Measurements from ENCODE around the gene VGLL4.
A peak's percentile ranks its signal among the peaks of the same experiment; 100 is the strongest.

VGLL4 gene

DNA sequence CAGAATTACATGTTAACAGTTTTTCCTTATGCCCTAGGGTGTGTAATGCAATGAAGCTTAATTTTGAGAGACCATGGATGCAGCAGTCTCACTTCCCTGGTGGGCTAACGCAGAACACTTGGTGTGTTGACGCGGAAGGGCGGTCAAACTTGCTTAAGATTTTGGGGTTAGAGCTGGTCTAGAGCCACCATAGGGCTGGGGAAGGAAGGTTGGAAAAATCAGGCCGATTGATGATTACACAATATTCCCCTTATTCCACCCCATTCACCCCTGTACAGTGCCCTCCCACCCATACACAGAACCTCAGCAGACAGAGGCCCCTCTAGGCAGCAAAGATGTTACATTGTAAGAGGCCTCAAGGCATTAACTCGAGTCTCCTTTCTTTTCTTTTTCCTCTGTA, 24.3 kb downstream of the VGLL4 start:
- Histone ChIP-seq H2BK15ac (replicated peaks; ENCODE audit: low read depth) (no peak overlapping the region), H3K56ac (ENCODE audit: low read length) (no peak overlapping the region), H3K4me3 (ENCODE audit: low read length) (no peak overlapping the region), H3K4me2 (ENCODE audit: low read length) (no peak overlapping the region), H3K23ac (ENCODE audit: low read length) (no peak overlapping the region), H3K79me1 (ENCODE audit: low read length) (peaks cover 29% of the 10 kb centered on the region), H4K8ac (ENCODE audit: low read depth, low read length) (no peak overlapping the region), H3K27ac (ENCODE audit: low read depth, low read length) (no peak overlapping the region), H3K4me1 (ENCODE audit: control insufficient read depth, low read depth, low read length) (peaks cover 16% of the 10 kb centered on the region), H4K5ac (ENCODE audit: low read length) (no peak overlapping the region), H3K27me3 (ENCODE audit: insufficient read depth, low read length, poor library complexity) (no peaks in the 10 kb centered on the region), H3K9ac (ENCODE audit: low read length) (no peak overlapping the region), H3K79me2 (ENCODE audit: control insufficient read depth, insufficient read depth, low read length) (peaks cover 64% of the 10 kb centered on the region), H3K4ac (ENCODE audit: low read depth, low read length) (no peak overlapping the region), H2BK120ac (ENCODE audit: low read depth, low read length) (no peak overlapping the region), H3K36me3 (ENCODE audit: control insufficient read depth, insufficient read depth, low read length) (no peaks in the 10 kb centered on the region), H2BK5ac (ENCODE audit: low read length) (no peak overlapping the region), H2AK5ac (ENCODE audit: low read length) (no peak overlapping the region), H3K18ac (ENCODE audit: low read length) (no peak overlapping the region)
- no CpG with 5 or more reads among the region's 6 CpGs for WGBS (ENCODE audit: extremely low coverage, insufficient coverage, low lambda C conversion rate)
- no peak for DNase-seq

DNA sequence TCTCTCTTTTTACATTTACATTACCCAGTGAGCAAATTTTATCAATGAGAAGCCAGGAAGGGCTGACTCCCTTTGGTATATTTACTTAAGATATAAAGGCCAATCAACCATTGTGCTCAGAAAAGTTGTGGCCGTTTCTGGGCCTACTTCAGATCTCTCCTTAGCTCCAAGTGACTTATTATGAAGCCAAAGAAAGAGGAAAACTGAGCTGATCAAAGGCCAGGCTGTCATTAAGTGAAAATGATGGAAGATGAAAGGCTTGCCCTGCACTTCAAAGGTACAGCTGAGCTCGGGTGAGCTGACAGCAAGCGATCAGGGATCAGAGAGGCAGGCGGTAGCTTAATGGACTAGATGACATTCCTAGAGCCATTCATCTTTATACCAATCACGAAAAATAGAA, 24.8 kb downstream of the VGLL4 start:
- no CpG with 5 or more reads among the region's 5 CpGs for WGBS (ENCODE audit: extremely low coverage, insufficient coverage, low lambda C conversion rate)
- Histone ChIP-seq H3K23ac (ENCODE audit: low read length) (no peak overlapping the region), H2AK5ac (ENCODE audit: low read length) (no peak overlapping the region), H2BK15ac (replicated peaks; ENCODE audit: low read depth) (no peak overlapping the region), H3K4me2 (ENCODE audit: low read length) (no peak overlapping the region), H3K4me1 (ENCODE audit: control insufficient read depth, low read depth, low read length) (peaks cover 21% of the 10 kb centered on the region), H3K79me1 (ENCODE audit: low read length) (peaks cover 30% of the 10 kb centered on the region), H3K56ac (ENCODE audit: low read length) (no peak overlapping the region), H3K79me2 (ENCODE audit: control insufficient read depth, insufficient read depth, low read length) (peaks cover 64% of the 10 kb centered on the region), H3K4ac (ENCODE audit: low read depth, low read length) (no peak overlapping the region), H4K5ac (ENCODE audit: low read length) (no peak overlapping the region), H3K36me3 (ENCODE audit: control insufficient read depth, insufficient read depth, low read length) (no peaks in the 10 kb centered on the region), H3K27ac (ENCODE audit: low read depth, low read length) (no peak overlapping the region), H2BK5ac (ENCODE audit: low read length) (no peak overlapping the region), H3K9ac (ENCODE audit: low read length) (no peak overlapping the region), H3K4me3 (ENCODE audit: low read length) (no peak overlapping the region), H3K18ac (ENCODE audit: low read length) (no peak overlapping the region), H3K27me3 (ENCODE audit: insufficient read depth, low read length, poor library complexity) (no peaks in the 10 kb centered on the region), H4K8ac (ENCODE audit: low read depth, low read length) (no peak overlapping the region), H2BK120ac (ENCODE audit: low read depth, low read length) (no peak overlapping the region)
- DNase-seq = no peak

DNA sequence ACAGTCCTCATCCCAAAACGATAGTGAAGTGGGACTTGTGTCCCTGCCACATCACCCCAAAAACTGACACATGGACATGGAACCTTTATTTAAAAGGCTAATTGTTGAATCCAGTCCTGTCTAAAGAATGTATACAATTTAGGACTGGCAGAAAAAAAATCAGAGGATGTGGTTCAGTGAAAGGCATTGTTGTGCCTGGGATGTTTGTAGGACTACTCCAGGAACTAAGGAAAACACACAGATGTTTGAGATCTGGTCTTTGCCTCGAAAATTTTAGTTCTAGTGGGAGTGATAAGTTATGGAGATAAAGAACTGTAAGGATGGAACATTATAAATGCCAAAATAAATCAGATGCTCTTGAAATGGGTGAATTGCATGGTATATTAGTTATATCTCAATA, 27.2 kb downstream of the VGLL4 start:
- Histone ChIP-seq H3K4me2 (ENCODE audit: low read length) (no peak overlapping the region), H4K5ac (ENCODE audit: low read length) (no peak overlapping the region), H3K18ac (ENCODE audit: low read length) (no peak overlapping the region), H2BK120ac (ENCODE audit: low read depth, low read length) (no peak overlapping the region), H2BK5ac (ENCODE audit: low read length) (no peak overlapping the region), H2AK5ac (ENCODE audit: low read length) (no peak overlapping the region), H3K23ac (ENCODE audit: low read length) (no peak overlapping the region), H3K4me1 (ENCODE audit: control insufficient read depth, low read depth, low read length) (peaks cover 21% of the 10 kb centered on the region), H3K27ac (ENCODE audit: low read depth, low read length) (no peak overlapping the region), H2BK15ac (replicated peaks; ENCODE audit: low read depth) (no peak overlapping the region), H3K4me3 (ENCODE audit: low read length) (no peak overlapping the region), H3K9ac (ENCODE audit: low read length) (no peak overlapping the region), H4K8ac (ENCODE audit: low read depth, low read length) (no peak overlapping the region), H3K56ac (ENCODE audit: low read length) (no peak overlapping the region), H3K4ac (ENCODE audit: low read depth, low read length) (no peak overlapping the region), H3K79me2 (ENCODE audit: control insufficient read depth, insufficient read depth, low read length) (peaks cover 61% of the 10 kb centered on the region), H3K79me1 (ENCODE audit: low read length) (peaks cover 32% of the 10 kb centered on the region), H3K36me3 (ENCODE audit: control insufficient read depth, insufficient read depth, low read length) (no peaks in the 10 kb centered on the region), H3K27me3 (ENCODE audit: insufficient read depth, low read length, poor library complexity) (no peaks in the 10 kb centered on the region)
- no CpG with 5 or more reads among the region's 2 CpGs for WGBS (ENCODE audit: extremely low coverage, insufficient coverage, low lambda C conversion rate)
- no peak for DNase-seq

DNA sequence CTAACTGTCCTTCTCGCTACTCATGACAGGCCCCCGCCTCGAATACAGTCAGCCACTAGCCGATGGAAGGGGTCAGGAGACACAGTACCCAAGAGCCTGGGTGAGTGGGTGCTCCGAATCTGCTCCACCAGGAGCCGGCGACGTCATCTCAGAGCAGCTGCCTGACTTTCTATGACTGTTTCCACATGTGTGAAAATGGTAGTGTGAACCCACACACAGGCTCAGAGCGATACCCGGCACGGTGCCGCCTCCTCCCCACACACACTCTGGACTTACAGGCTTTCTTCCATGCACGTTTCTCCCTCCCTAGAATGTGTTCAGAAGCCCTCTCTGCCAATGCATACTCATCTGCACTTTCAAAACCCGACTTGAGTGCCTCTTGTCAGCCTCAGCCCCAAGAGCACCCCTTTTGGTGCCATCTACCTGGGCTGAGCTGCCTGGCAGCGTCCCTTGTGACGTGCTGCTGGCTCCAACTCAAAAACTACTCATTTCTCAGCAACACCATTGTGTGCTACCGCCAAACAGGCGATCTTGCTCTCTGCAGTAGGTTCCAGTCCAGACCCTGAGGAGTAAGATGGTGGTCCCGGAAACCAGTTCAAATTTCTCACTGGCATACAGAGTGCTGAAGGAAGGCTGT, 29.7 kb downstream of the VGLL4 start:
- no peak overlapping the region for H3K23ac ChIP-seq (ENCODE audit: low read length)
- H3K27me3 ChIP-seq (ENCODE audit: insufficient read depth, low read length, poor library complexity) = no peaks in the 10 kb centered on the region
- H3K18ac ChIP-seq (ENCODE audit: low read length) = no peak overlapping the region
- no peak overlapping the region for H2BK5ac ChIP-seq (ENCODE audit: low read length)
- H3K36me3 ChIP-seq (ENCODE audit: control insufficient read depth, insufficient read depth, low read length) = no peaks in the 10 kb centered on the region
- peak overlapping the region; percentile 3 for H3K56ac ChIP-seq (ENCODE audit: low read length)
- no peak for DNase-seq
- no peak overlapping the region for H3K4me3 ChIP-seq (ENCODE audit: low read length)
- H3K27ac ChIP-seq (ENCODE audit: low read depth, low read length) = no peak overlapping the region
- H3K4me1 ChIP-seq (ENCODE audit: control insufficient read depth, low read depth, low read length) = peaks cover 16% of the 10 kb centered on the region
- no peak overlapping the region for H2BK15ac ChIP-seq (replicated peaks; ENCODE audit: low read depth)
- no peak overlapping the region for H3K9ac ChIP-seq (ENCODE audit: low read length)
- no peak overlapping the region for H3K4ac ChIP-seq (ENCODE audit: low read depth, low read length)
- H4K5ac ChIP-seq (ENCODE audit: low read length) = no peak overlapping the region
- H2AK5ac ChIP-seq (ENCODE audit: low read length) = no peak overlapping the region
- WGBS (ENCODE audit: extremely low coverage, insufficient coverage, low lambda C conversion rate) = no CpG with 5 or more reads among the region's 19 CpGs
- no peak overlapping the region for H2BK120ac ChIP-seq (ENCODE audit: low read depth, low read length)
- no peak overlapping the region for H4K8ac ChIP-seq (ENCODE audit: low read depth, low read length)
- no peak overlapping the region for H3K4me2 ChIP-seq (ENCODE audit: low read length)
- H3K79me1 ChIP-seq (ENCODE audit: low read length) = peaks cover 33% of the 10 kb centered on the region
- H3K79me2 ChIP-seq (ENCODE audit: control insufficient read depth, insufficient read depth, low read length) = peaks cover 63% of the 10 kb centered on the region

DNA sequence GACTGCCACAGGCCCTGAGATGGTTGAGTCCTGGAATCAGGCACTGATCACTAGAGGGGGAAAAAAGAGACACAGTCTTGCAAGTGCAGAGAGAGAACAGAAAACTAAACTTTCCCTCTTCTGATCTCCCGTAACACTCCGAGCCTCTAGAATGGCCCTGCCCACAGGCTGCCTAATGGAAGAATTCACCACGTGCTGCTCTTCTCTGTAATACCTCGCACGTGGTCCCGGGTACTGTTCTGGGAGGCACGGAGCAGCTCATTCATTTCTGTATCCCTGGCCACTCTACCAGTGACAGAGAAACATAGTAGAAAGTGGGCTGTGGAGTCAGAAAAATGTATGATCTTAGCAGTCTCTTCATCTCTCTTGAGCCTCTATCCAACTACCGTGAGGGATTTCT, 30.4 kb downstream of the VGLL4 start:
- DNase-seq = no peak
- Histone ChIP-seq H2BK120ac (ENCODE audit: low read depth, low read length) (no peak overlapping the region), H3K18ac (ENCODE audit: low read length) (no peak overlapping the region), H3K4me2 (ENCODE audit: low read length) (no peak overlapping the region), H4K5ac (ENCODE audit: low read length) (no peak overlapping the region), H3K36me3 (ENCODE audit: control insufficient read depth, insufficient read depth, low read length) (no peaks in the 10 kb centered on the region), H2AK5ac (ENCODE audit: low read length) (no peak overlapping the region), H3K56ac (ENCODE audit: low read length) (no peak overlapping the region), H3K79me1 (ENCODE audit: low read length) (peaks cover 33% of the 10 kb centered on the region), H3K4ac (ENCODE audit: low read depth, low read length) (no peak overlapping the region), H3K27ac (ENCODE audit: low read depth, low read length) (no peak overlapping the region), H2BK15ac (replicated peaks; ENCODE audit: low read depth) (no peak overlapping the region), H3K4me1 (ENCODE audit: control insufficient read depth, low read depth, low read length) (peaks cover 15% of the 10 kb centered on the region), H3K23ac (ENCODE audit: low read length) (no peak overlapping the region), H2BK5ac (ENCODE audit: low read length) (no peak overlapping the region), H3K79me2 (ENCODE audit: control insufficient read depth, insufficient read depth, low read length) (peaks cover 59% of the 10 kb centered on the region), H3K4me3 (ENCODE audit: low read length) (no peak overlapping the region), H3K9ac (ENCODE audit: low read length) (no peak overlapping the region), H3K27me3 (ENCODE audit: insufficient read depth, low read length, poor library complexity) (no peaks in the 10 kb centered on the region), H4K8ac (ENCODE audit: low read depth, low read length) (no peak overlapping the region)
- WGBS (ENCODE audit: extremely low coverage, insufficient coverage, low lambda C conversion rate) = no CpG with 5 or more reads among the region's 8 CpGs

Data from mesendoderm (in vitro differentiated cells).